GM21367 (cell line): ENCODE results near the gene MLPH.

Experiments
- ATAC-seq: cut with Tn5 transposase; IDR thresholded peaks from one replicate; pipeline ENCODE4 v1.9.1; 2021; ENCODE audit not compliant: unreplicated experiment

The MLPH gene

DNA sequence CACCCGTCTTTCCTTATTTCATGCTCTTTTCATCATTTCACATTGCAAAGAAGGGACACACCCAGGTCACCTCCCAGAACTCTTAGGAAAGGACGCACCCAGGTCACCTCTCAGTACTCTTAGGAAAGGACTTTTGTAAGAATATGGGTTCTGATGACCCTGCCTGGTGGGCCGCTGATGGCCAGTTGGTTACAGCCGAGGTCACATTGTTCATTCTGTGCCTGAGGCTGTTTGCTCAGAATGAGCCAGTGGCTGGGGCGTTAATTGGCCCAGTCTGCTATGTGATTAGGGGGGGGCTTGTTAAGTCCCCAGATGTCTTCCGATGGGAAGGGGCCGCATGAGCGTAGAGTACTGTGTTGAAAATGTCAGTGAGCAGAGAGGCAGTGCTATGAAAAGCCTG is 9.4 kb downstream of the MLPH start:
- no peak for ATAC-seq

DNA sequence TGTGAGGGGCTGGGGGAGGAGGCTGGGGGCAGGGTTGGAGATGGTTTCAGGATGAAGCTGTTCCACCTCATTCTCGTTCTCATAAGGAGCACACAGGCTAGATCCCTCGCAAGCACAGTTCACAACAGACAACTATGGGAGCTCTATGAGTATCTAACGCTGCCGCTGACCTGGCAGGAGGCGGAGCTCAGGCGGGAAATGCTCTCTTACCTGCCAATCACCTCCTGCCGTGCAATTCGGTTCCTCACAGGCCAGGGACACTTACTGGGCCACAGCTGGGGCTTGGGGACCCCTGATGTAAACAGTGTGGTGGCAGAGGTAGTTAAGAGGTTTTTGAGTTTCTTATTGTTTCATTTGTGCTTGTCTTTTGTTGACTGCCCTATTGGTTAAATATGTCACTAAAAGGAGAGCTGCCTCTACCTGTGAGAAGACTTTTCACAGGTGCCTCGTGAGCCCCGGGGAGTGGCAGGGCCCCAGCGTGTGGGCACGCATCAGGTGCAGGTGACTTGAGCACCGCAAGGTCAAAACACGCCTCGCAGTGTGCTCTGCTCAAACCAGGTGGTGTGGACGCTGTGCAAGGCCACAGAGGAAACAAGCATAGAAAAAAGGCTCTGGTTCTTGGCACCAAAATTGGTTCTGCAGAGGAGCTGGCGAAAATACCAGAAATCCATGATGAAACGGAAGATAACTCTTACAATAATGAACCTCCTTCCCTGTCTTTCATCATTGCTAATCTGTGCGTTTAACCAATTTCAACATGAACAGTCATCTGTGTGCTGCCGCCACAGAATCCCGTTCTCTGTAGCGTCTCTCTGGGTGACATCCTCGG is 10.2 kb downstream of the MLPH start:
- no peak for ATAC-seq

DNA sequence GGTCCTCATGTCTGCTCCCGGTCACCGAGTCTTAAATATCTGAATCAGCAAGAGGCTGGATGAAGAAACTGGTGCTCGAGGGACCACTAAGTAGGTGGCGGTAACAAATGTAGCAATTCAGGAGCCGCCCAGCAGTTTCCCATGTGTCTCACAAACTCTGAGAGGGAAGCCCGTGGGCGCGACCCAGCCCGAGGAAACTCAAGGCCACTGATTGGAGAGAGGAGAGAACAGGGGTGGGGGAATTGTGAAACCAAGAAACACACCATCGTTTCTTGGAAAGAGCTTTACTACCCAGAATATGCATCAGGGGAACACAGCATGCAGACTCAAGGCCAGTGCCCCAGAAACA is 10.8 kb downstream of the MLPH start:
- ATAC-seq = no peak

- no peak for ATAC-seq
Measured at GRCh38 chr2:237498341-237498740, 11.3 kb downstream of the MLPH start.

DNA sequence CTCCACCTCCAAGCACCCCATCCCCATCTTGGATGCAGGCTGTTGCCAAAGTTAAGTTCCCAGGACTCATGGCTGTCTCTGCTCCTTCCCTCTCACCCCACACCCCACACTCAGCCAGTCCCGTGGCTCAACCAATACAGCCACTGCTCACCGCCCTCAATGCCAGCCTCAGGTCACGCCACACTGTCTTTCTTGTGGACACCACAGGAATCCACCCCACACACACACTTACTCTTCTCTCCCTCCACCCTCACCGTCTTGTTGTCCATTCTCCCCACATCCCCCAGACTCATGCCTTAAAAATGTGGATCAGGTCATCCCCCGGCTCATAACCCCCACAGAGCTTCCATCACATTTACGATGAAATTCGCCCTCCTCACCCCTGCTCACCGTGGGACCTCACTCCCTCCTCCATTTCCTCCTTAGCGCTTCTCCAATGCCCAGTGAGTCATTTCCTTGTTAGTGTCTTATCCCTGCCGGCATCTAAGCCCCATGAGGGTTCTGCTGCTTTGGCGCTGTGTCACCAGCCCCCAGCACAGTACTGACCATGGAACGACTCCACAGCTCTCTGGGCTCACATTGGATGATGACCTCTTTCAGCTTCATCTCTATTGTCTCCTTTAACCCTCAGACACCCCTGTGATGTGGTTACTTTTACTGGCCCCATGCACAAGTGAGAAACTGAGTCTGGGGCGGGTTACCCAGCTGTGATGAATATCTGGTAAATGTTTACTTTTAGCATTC is 13.8 kb downstream of the MLPH start:
- no peak for ATAC-seq

DNA sequence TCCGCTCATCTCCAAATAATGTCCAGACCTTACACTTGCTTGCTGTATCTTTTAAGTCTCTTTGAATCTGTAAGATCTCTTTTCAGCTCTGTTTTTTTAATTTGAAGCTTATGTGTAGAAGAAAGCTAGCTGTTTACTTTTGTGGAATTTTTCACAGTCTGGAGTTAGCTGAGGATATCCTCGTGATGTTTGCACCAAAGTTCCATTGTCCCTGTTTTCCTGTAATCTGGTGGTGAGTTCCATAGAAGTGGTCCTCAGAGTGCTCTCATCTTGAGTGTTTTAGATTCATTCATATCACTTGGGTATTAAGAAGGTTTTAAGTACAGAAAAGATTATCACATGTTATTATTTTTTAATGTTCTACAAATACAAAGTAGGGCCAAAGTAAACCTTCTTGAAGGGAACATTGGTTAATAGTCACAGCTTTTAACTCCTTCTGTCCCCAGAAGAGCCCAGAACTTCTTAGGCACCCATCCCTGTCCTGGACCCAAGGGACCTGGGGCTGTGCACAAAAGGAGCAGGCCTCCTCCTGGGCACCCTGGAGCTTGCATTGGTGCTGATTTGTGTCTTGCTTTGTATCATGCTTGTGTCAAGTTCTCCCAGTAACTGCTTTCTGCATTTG is 15.0 kb downstream of the MLPH start:
- no peak for ATAC-seq

DNA sequence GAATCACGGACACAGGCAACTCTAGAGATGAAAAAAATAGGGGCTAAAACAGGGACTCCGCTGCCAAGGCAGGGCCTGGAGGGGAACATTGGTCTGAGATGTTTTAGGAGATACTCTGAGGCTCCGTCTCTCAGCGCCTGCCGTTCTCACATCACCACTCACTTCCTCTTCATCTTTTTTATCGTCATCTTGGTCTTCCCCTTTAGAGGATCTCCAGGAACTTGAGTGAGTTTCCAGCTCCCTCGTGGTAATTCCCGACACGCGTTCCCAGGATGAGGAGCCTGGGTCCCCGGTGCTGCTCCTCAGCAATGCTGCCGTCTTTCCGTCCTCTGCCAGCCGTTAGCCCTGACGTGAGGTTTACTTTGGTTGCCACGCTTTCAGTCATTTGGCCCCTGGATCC is 16.1 kb downstream of the MLPH start:
- no peak for ATAC-seq

DNA sequence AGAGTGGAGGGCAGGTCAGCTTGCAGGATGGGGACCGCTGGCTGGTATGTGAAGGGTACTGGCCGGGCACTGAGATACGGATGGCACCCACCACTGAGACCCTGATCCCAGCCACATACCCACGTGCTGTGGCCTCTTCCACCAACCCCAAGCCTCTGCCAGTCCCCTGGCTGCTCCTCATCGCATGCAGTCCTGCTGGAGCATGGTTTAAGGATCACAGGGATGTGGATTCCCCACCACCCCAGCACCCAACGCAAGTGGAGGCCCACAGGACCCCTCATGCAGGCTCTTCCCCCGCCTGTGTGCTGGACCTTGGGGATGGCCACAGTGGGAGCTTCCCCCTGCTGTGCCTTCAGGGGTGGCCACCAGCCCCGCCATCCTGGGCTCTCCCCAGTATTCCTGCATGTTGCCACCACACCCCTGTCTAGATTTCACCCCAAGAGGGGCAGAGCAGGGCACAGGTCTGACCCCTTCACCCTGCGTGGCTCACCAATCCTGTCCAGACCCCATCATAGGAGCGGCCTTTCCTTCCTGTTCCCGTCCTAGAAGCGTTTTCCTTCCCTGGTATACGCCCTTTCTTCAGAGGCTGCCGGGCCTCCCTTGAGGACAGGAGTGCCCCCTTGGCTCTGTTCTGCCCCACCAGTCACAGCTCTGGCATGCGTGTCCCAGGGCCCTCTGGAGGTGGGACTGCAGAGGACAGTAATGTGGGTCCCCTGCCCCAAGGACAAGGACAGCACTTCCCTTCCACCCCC is 18.3 kb downstream of the MLPH start:
- ATAC-seq = no peak

DNA sequence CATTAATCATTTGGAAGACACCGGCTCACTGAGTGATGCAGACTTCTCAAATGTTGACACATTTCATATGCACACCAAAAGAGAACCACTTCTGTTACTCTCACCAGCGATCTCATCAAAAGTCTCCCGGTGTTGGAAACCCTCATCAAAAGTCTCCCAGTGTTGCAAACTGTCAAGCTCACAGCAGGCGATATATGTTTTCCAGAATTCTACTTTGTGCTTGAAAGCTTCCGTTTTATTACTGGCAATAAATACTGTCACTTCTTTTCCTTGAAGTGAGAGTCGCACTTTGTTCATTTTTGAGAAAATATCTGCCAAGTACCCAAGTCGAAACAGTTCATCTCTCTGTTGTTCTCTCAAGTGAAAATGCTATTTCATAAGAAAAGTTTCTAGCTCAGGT is 20.5 kb downstream of the MLPH start:
- ATAC-seq = no peak

DNA sequence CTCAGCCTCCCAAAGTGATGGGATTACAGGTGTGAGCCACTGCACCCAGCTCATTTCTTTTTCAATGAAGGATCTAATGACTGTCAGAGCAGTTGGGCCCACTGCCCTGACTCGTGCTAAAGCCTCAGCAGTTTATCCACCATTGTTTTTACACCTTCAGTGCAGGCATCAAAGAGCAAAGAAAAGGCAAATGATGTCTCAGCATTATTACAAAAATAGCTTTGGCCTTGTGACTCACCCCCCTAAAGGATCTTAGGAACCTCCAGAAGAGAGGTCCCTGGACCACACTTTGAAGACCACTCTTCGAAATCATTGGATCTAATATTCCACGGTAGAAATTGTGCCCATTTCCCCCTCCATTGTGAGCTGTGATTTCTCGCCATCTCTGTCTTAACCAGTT is 21.3 kb downstream of the MLPH start:
- ATAC-seq = no peak

DNA sequence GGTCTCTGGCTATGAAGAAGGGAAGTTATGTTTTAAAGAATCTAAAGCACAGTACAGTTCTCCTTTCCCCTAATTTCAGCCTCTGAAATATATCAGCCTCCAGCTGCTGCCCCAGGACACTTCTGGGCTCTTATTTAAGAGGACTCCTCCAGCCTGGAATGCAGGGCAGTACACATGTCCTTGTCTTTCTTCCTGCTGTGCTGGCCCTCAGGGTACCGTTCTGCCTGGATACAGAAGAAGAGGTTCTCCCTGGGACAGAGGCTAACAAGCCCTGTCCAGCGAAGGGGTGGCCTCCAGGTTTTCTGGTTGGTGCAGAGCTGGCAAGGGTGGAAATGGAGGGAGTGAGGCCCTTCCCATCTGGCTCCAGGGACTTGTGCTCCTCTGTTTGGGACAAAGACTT is 22.1 kb downstream of the MLPH start:
- ATAC-seq = no peak

DNA sequence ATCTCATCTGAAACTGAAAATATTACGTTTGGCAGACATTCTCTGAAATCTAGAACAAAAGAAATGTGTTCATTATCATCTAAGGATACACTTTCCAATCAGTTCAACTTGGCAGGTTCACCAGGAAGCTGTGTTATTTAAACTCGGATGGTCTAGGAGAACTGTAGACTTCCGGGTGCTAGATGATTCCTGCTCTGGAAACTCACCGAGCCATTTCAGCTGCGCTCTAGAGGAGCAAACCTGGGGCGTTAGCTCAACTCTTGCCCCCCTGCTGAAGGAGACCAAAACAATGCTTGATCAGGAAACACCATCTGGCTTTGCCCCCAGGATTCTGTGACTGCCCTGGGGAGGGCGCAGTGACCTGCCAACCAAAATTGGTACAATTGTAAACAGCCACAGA is 22.9 kb downstream of the MLPH start:
- no peak for ATAC-seq

- no peak for ATAC-seq
Measured at GRCh38 chr2:237510502-237511217, 23.6 kb downstream of the MLPH start.

- no peak for ATAC-seq
Measured at GRCh38 chr2:237511433-237511832, 24.4 kb downstream of the MLPH start.

GRCh38 chr2:237511885-237512405 is 24.9 kb downstream of the MLPH start:
- no peak for ATAC-seq

GRCh38 chr2:237512774-237513466 is 25.9 kb downstream of the MLPH start:
- no peak for ATAC-seq

DNA sequence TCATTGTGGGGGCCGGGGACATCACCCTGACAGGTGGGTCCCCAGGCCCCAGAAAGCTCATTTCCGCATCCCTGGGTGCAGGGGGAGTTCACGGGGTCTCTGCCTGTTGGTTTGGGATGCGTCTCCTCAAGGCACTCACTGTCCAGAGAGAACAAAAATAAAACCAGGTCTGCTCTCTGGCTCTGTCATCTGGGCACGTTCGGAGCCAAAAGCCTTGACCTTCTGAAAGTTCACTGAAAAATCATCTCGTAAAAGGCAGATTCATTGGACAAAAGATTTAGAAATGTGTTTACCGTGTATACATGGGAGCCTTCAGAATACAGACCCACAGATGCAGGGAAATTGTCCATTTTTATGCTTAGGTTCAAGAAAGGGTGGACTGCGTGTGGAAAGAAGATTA is 26.6 kb downstream of the MLPH start:
- no peak for ATAC-seq

DNA sequence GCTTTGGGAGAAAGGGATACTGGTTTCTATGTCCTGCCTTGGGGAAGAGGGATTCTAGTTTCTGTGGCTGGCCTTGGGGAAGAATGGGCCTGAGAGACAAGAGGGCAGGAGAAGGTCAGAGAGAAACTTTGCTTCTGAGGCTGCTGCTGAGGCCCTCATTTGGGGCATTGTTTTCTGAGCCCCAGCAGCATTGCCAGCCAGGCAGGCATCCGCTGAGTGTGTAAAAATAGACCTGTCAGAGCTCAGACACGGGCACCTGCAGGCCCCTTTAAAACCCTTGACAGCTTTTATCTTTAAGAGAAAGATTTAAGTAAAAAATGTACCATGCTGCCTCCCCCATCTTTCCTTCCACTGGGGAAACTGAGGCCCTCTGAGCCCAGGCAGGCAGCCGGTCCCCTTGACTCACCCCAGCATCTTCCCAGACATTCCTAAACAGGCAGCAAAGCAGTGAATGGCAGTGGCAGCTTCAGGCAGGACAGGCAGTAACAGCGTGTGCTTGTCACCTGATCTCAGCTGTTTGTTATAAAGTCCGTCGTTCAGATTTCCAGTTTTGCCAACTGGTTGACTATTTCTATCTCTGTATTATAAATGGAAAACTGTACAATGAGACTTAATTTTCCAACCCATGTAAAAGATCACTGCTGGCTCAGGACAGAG is 27.6 kb downstream of the MLPH start:
- ATAC-seq = no peak

GRCh38 chr2:237515166-237515565 is 28.1 kb downstream of the MLPH start:
- no peak for ATAC-seq
